Femur (tissue), 1 donor: Measurements from ENCODE around the gene ANKRD66.

ENCODE experiments used
- DNase-seq: peaks from one replicate; pipeline ENCODE4 v3.0.0-alpha.2; 2017

Gene ANKRD66

DNA sequence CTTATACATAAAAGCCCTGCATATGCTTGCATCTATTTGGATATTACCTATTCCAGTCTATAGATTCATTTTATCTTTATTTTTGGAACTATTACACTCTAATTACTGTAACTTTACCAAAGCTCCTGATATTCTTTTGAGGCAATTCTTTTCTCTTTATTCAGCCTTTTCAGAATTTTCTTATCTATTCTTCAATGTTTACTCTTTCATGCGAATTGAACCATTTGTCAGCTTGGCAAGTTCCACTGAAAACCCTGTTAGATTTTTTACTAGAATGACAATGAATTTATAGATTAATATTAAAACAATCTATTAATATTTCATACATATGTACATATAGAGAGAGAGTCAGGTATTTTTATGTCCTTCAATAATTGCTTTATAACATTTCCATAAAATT is 45.9 kb downstream of the ANKRD66 start:
- no peak for DNase-seq

DNA sequence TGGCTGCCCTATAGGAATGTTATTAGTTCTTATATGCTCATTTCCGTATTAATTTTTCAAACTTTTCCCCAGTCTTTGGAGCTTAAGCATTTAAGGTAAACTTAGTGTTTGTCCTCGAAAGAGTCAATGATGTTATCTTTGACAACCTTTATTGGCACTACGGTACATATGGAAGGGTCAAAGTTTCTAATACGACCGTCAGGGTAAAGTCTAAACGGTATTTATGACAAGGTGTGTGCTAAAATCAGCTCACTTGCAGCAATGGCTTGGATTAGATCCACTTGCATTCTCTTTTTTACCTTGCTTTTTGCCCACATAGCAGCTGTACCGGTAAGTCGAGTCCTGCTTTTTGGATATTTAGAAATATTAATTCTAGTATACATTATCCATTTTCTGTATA is 46.4 kb downstream of the ANKRD66 start, which contains the start of gene MEP1A:
Gene MEP1A (plus strand): TSS at position 252 of the 400 bp plus-strand sequence. CDS start 10 bp downstream, at position 262.
- no peak for DNase-seq

DNA sequence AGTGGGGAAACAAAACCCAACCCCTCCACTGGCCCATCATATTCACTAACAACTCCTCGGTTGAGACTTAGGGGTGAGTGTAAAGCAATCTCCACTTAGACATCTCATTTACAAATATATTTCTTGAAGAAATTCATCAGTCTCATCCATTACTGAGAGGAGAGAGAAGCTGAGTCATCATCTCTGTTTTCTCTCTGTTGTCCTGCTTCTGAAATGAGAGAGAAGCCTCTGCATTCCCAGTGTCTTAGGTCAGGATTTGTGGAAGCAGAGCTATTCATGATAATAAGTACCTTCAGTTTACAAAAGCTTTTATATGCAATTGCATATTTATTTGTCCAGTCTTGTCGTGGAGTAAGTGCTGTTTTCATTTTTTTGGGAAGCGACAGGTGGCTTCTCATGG is 47.3 kb downstream of the ANKRD66 start:
- no peak for DNase-seq

DNA sequence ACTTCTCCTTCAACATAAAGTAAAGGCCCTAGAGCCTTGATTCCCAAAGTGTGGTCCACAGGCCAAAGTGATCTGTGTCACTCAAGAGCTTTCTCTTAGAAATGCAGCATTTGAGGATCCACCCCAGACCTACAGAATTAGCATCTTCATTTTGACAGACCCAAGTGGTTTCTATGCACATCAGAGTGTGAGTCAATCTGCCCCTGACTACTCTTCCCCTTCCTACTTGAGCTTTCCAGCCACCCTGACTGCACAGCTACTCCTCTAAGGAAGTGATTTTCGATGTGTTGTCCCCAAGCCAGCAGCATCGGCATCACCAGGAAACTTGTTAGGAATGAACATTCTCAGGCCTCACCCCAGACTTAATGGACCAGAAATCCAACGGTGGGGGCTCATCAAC is 49.1 kb downstream of the ANKRD66 start:
- DNase-seq = no peak

DNA sequence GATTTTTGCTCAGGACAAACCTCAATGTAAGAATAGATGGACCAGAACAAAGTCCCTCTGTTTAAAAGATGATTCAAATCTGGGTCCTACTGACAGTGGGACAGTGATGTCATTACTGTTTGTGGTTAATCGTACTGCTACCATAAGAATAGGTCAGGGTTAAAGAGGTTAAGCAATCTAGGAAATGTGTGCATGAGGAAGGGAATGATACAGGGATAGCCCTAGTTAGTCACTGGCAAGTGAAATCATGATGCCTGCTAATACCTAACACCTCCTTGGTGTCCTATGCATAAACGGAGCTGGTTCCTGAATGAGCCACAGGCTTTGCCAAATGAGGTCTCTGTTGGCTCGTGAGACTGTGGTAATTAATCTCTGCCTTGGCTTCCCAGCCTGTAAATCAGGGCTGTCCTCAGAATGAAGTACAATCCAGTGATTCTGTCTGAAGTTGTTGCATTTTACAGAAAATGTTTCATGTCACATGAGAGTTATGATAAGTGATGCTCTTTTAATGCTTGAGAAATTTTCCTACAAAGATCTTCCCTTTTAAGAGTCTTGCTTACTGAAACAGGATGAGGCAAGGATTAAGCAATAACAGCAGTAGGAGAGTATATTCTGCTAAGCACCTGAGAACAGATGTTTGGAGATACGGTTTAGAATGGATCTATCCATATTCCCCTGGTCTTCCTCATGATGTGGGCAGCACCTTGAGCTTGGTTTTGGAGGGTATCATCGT is 50.3 kb downstream of the ANKRD66 start:
- DNase-seq = no peak

DNA sequence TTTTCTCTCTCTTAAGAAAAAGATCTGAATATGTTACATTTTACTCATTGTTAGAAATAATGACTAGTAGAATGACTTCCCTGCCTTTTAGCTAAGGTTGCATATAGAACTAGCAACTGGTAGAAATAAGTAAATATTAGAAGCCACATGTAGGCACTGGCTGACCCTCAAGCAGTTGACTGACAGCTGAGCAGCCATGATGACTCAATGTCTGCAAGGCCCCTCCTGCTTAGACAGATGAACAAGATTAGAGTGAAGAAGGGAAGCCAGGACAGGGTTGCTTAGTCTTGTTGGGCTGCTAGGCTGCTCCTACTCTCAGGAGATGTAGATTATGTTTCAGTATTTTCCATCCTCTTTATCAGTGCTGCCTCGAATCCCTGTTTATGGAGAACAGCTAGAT is 52.9 kb downstream of the ANKRD66 start:
- DNase-seq = no peak

DNA sequence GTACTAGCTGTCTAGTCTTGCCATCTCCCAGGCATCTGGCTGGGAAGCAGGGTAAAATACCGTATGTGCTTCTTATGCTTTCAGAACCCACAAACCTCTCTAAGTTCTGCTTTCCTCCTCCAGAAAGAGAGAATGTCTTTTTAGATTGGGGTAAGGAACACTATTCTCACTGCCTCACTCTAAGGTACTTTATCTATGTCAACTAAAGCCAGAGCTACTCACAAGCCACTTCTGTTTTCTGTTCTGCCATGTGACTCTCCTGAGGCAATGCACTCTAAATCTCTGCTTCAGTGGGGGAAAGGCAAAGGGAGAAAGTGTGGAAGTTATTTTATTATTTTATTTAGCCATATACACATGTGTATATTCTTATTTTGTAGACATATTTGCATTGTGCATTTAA is 62.1 kb downstream of the ANKRD66 start:
- DNase-seq = no peak
